Activated B cell treated with CpG ODN at 0.5 μM for 24 hours (primary cell): ENCODE results near the gene LAGE3. TPM values are rescaled to one million over a fixed set of nuclear protein-coding genes. Genes with fewer than 3 reads are reported as not detected.
A peak's percentile ranks its signal among the peaks of the same experiment; 100 is the strongest.

Experiments
- ATAC-seq: fragments of 200-7000 bp; cut with Tn5 transposase; one replicate; pipeline ENCODE4 v1.10.0; 2021; ENCODE audit warnings: low read depth, mild to moderate bottlenecking, moderate library complexity
- CTCF ChIA-PET: fragments of 350-600 bp; sonication (Branson Sonifier 250); formaldehyde crosslinking; loops from one replicate; lab custom pipeline; 2021; ENCODE audit warnings: antibody characterized with exemption; lab: Charles Lee
- POLR2A ChIA-PET: fragments of 350-600 bp; sonication (Branson Sonifier 250); formaldehyde crosslinking; loops from one replicate; lab custom pipeline; 2021; ENCODE audit warnings: antibody characterized with exemption; lab: Charles Lee
- DNase-seq: peaks from one replicate; pipeline ENCODE4 v3.0.0; 2022
- H3K27ac Mint-ChIP-seq: one replicate; pipeline ENCODE4 v1.8.0; 2020; ENCODE audit warnings: mixed read lengths
- H3K27me3 Mint-ChIP-seq: one replicate; pipeline ENCODE4 v1.8.0; 2021; ENCODE audit warnings: mixed read lengths
- H3K36me3 Mint-ChIP-seq: one replicate; pipeline ENCODE4 v1.8.0; 2021; ENCODE audit warnings: low read depth, mixed read lengths
- H3K4me1 Mint-ChIP-seq: one replicate; pipeline ENCODE4 v1.8.0; 2021; ENCODE audit warnings: mixed read lengths
- H3K4me3 Mint-ChIP-seq: one replicate; pipeline ENCODE4 v1.8.0; 2020; ENCODE audit warnings: mild to moderate bottlenecking, mixed read lengths
- H3K9me3 Mint-ChIP-seq: one replicate; pipeline ENCODE4 v1.8.0; 2020; ENCODE audit warnings: mixed read lengths
- intact Hi-C: fragments of 100-400 bp; cut with micrococcal nuclease; formaldehyde crosslinking; loops from one replicate; pipeline ENCODE4 v1.15.1; 2024
- total RNA-seq: library from RNA; stranded (reverse); gene quantifications from 2 replicates; pipeline ENCODE4 v1.2.3, GENCODE V29; 2022
- TF ChIP-seq, protein P1 (sequence below): fragments of 200-600 bp; IDR thresholded peaks from one replicate; pipeline ENCODE4 v1.8.0; 2022; ENCODE audit warnings: antibody characterized with exemption, mild to moderate bottlenecking

The LAGE3 gene
- total RNA-seq, 1 donor from 2014 or later, result 16.6 TPM

DNA sequence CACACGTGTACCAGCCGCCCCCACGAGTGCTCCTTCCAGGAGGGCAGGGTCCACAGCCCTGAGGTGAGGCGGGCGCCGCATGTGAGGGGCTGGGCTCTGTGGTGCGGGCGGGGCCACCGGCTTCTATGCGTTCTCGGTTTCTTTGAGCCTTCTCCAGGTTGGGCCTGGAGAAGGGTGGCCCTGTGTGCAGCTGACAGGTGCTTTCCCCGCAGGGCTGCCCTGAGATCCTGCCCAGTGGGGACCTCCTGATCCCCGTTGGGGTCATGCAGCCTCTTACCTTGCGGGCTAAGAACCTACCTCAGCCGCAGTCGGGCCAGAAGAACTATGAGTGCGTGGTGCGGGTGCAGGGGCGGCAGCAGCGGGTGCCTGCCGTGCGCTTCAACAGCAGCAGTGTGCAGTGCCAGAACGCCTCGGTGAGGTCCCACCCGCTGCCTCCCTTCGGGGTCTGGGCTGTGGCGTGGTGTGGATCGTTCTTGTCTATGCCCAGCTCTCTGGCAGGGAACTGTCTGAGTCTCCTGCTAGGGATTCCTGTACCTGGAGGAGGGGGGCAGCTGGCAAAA, 14.2 kb downstream of the LAGE3 start:
- ChIA-PET CTCF (no interaction called here), POLR2A (no interaction called here)
- Mint-ChIP-seq H3K9me3 (no peaks in the 10 kb centered on the region), H3K27me3 (no peaks in the 10 kb centered on the region), H3K27ac (no peak overlapping the region), H3K4me3 (no peak overlapping the region), H3K36me3 (peaks cover 49% of the 10 kb centered on the region), H3K4me1 (peaks cover 3% of the 10 kb centered on the region)
- intact Hi-C loops, result no loop called here
- TF ChIP-seq, protein P1, sequence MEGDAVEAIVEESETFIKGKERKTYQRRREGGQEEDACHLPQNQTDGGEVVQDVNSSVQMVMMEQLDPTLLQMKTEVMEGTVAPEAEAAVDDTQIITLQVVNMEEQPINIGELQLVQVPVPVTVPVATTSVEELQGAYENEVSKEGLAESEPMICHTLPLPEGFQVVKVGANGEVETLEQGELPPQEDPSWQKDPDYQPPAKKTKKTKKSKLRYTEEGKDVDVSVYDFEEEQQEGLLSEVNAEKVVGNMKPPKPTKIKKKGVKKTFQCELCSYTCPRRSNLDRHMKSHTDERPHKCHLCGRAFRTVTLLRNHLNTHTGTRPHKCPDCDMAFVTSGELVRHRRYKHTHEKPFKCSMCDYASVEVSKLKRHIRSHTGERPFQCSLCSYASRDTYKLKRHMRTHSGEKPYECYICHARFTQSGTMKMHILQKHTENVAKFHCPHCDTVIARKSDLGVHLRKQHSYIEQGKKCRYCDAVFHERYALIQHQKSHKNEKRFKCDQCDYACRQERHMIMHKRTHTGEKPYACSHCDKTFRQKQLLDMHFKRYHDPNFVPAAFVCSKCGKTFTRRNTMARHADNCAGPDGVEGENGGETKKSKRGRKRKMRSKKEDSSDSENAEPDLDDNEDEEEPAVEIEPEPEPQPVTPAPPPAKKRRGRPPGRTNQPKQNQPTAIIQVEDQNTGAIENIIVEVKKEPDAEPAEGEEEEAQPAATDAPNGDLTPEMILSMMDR, result no peak
- no peak for DNase-seq
- ATAC-seq, result no peak

DNA sequence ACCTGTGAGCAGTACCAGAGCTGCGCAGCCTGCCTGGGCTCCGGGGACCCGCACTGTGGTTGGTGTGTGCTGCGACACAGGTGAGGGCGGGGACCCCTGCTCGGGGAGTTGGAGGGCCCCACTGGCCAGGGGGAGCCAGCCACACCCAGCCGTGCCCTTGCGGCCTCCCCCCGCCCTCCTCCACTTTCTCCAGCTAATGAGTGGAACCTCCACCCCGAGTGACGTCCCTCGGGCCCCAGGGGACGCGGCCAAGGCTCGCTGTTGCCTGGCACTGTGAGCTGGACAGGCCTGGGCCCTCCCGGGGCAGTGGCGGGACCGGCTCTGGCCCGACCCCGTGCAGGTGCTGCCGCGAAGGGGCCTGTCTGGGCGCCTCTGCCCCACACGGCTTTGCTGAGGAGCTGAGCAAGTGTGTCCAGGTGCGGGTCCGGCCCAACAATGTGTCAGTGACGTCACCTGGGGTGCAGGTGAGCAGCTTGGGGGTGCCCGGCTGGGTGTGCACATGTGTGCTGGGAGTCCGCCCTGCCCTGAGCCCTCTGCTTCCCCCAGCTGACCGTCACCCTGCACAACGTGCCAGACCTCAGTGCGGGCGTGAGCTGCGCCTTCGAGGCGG, 15.4 kb downstream of the LAGE3 start:
- DNase-seq, result no peak
- TF ChIP-seq, protein P1, result no peak
- ChIA-PET CTCF (no interaction called here), POLR2A (interaction anchor here (1.5 kb wide), 1 partner anchor 15 kb away, joined by 3 read pairs; no protein-coding TSS in a partner anchor)
- intact Hi-C loops, result no loop called here
- Mint-ChIP-seq H3K4me1 (peaks cover 8% of the 10 kb centered on the region), H3K36me3 (peaks cover 41% of the 10 kb centered on the region), H3K4me3 (no peak overlapping the region), H3K27me3 (no peaks in the 10 kb centered on the region), H3K27ac (no peak overlapping the region), H3K9me3 (no peaks in the 10 kb centered on the region)
- no peak for ATAC-seq

DNA sequence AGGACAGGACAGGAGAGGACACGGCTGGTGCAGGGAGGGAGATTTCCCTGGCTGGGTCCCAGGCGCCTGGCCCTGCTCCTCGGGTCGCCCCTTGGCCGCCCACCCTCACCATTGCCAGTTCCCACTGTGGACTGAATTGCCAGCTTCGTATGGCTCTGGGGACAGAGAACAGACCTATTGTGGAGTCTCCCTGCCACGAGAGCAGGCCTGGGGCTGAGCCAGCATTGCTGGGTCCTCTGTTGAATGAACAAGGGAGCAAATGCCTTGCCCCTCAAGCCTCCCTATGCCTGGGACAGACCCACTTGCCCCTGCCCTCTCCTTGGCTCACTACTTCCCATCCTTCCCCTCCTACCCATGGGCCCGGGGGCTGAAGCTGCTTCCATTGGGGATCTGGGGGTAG, 16.7 kb downstream of the LAGE3 start:
- Mint-ChIP-seq H3K9me3 (no peaks in the 10 kb centered on the region), H3K27ac (no peak overlapping the region), H3K4me3 (no peak overlapping the region), H3K4me1 (peaks cover 10% of the 10 kb centered on the region), H3K27me3 (no peaks in the 10 kb centered on the region), H3K36me3 (peaks cover 32% of the 10 kb centered on the region)
- TF ChIP-seq, protein P1, result no peak
- POLR2A ChIA-PET, result interaction anchor here (1.5 kb wide), 1 partner anchor 16 kb away, joined by 3 read pairs; no protein-coding TSS in a partner anchor
- CTCF ChIA-PET, result no interaction called here
- no peak for ATAC-seq
- intact Hi-C loops, result no loop called here
- DNase-seq, result no peak

DNA sequence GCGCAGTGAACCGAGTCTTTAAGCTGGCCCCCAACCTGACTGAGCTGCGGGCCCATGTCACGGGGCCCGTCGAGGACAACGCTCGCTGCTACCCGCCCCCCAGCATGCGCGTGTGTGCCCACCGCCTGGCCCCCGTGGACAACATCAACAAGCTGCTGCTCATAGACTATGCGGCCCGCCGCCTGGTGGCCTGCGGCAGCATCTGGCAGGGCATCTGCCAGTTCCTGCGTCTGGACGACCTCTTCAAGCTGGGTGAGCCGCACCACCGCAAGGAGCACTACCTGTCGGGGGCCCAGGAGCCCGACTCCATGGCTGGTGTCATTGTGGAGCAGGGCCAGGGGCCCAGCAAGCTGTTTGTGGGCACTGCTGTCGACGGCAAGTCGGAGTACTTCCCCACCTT, 18.8 kb downstream of the LAGE3 start:
- Mint-ChIP-seq H3K27me3 (no peaks in the 10 kb centered on the region), H3K36me3 (peaks cover 24% of the 10 kb centered on the region), H3K4me3 (no peak overlapping the region), H3K27ac (no peak overlapping the region), H3K4me1 (peaks cover 14% of the 10 kb centered on the region), H3K9me3 (no peaks in the 10 kb centered on the region)
- no peak for DNase-seq
- TF ChIP-seq, protein P1, result no peak
- no peak for ATAC-seq
- CTCF ChIA-PET, result no interaction called here
- intact Hi-C loops, result no loop called here
- POLR2A ChIA-PET, result interaction anchor here (0.7 kb wide), 1 partner anchor 16 kb away, joined by 7 read pairs; no protein-coding TSS in a partner anchor

DNA sequence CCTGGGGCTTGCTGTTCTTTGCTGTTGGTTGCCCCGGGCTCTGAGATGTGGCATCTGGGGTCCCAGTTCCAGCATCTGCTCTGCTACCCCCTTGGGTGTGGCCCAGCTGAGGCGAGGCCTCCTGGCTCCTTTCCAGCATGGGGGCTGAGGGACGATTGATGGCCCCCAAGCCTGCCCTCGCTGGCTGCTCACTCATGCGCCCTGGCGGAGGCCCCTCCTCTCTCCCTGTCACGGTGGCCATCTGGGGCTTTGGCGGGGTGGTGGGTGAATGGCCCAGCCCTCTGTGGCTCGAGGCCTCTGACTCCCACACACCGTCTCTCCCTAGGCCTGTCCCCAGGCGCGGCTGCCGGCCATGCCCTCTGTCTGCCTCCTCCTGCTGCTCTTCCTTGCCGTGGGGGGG, 19.2 kb downstream of the LAGE3 start:
- Mint-ChIP-seq H3K27ac (no peak overlapping the region), H3K9me3 (no peaks in the 10 kb centered on the region), H3K36me3 (peaks cover 20% of the 10 kb centered on the region), H3K4me1 (peaks cover 14% of the 10 kb centered on the region), H3K4me3 (peak overlapping the region; percentile 11), H3K27me3 (no peaks in the 10 kb centered on the region)
- ChIA-PET CTCF (interaction anchor here (1.4 kb wide), 1 partner anchor 67 kb away, joined by 3 read pairs; no protein-coding TSS in a partner anchor), POLR2A (interaction anchor here (0.6 to 3.0 kb wide), 6 partner anchors 10 to 67 kb away, joined by 3 to 27 read pairs (median 5); partner anchors contain the start of genes RPL10, SLC10A3 and TAFAZZIN)
- ATAC-seq (no peak), DNase-seq (no peak)
- TF ChIP-seq, protein P1, result no peak
- intact Hi-C loops, result loop anchor here (5.0 to 10.0 kb wide), 2 partner anchors 32 to 55 kb away; partner anchors contain the start of genes FAM3A and SLC10A3
